Sigmoid colon (tissue), 4 donors: Measurements from ENCODE around the gene IL1RAPL2.

ENCODE experiments used
- CTCF ChIP-seq, 4 experiments: fragments of 450-650 bp in 3 of 4; fragments of 200-600 bp in 1 of 4; IDR thresholded peaks; one replicate each; pipeline ENCODE4 v1.5.1; 2016 to 2019; ENCODE audit warnings: antibody characterized with exemption in 4 of 4, mild to moderate bottlenecking in 3 of 4, moderate library complexity in 2 of 4
- EP300 ChIP-seq, 4 donors: sonication (generic); formaldehyde crosslinking; IDR thresholded peaks; one replicate each; pipeline ENCODE4 v1.6.1; 2017; ENCODE audit warnings: antibody characterized with exemption in 4 of 4
- POLR2A ChIP-seq, 2 donors: fragments of 450-650 bp; IDR thresholded peaks; one replicate each; pipeline ENCODE4 v1.6.1; 2016; ENCODE audit warnings: antibody characterized with exemption in 2 of 2, mild to moderate bottlenecking in 2 of 2, moderate library complexity in 2 of 2
- POLR2AphosphoS5 ChIP-seq, 4 donors: sonication (generic); formaldehyde crosslinking; IDR thresholded peaks; one replicate each; pipeline ENCODE4 v1.6.1; 2017; ENCODE audit warnings: antibody characterized with exemption in 4 of 4

- TF ChIP-seq CTCF (IDR thresholded peaks at IDR 0.05) (no peak), POLR2A (IDR thresholded peaks at IDR 0.05) (no peak), POLR2AphosphoS5 (IDR thresholded peaks at IDR 0.05) (no peak), EP300 (IDR thresholded peaks at IDR 0.05) (no peak)
These were observed 568.3 kb downstream of the IL1RAPL2 start for GRCh38 chrX:105134273-105134672.
